Parathyroid adenoma (tissue), 2 donors: ENCODE measurements around the gene LXN.

Source experiments
- H2AFZ ChIP-seq: fragments of 300-600 bp; sonication (generic); one replicate; pipeline ENCODE4 v1.7.0; 2017; ENCODE audit warnings: antibody characterized with exemption, mild to moderate bottlenecking
- H3K27ac ChIP-seq: fragments of 300-600 bp; sonication (generic); one replicate; pipeline ENCODE4 v1.7.0; 2017
- H3K27me3 ChIP-seq: fragments of 300-600 bp; sonication (generic); one replicate; pipeline ENCODE4 v1.7.0; 2017; ENCODE audit warnings: low read length; ENCODE audit not compliant: control insufficient read depth, insufficient read depth
- H3K36me3 ChIP-seq: fragments of 300-600 bp; sonication (generic); one replicate; pipeline ENCODE4 v1.7.0; 2017; ENCODE audit warnings: low read length; ENCODE audit not compliant: control insufficient read depth, insufficient read depth
- H3K4me1 ChIP-seq: fragments of 300-600 bp; sonication (generic); one replicate; pipeline ENCODE4 v1.7.0; 2017; ENCODE audit warnings: control low read depth
- H3K4me2 ChIP-seq: fragments of 300-600 bp; sonication (generic); one replicate; pipeline ENCODE4 v1.7.0; 2017; ENCODE audit warnings: low read length
- H3K4me3 ChIP-seq: fragments of 300-600 bp; sonication (generic); one replicate; pipeline ENCODE4 v1.7.0; 2017; ENCODE audit warnings: low read depth, low read length
- H3K79me2 ChIP-seq: fragments of 300-600 bp; sonication (generic); one replicate; pipeline ENCODE4 v1.7.0; 2017; ENCODE audit warnings: control low read depth
- H3K9ac ChIP-seq: fragments of 300-600 bp; sonication (generic); one replicate; pipeline ENCODE4 v1.7.0; 2017; ENCODE audit warnings: mild to moderate bottlenecking
- H3K9me3 ChIP-seq: fragments of 300-600 bp; sonication (generic); one replicate; pipeline ENCODE4 v1.7.0; 2017; ENCODE audit warnings: low read length; ENCODE audit not compliant: control insufficient read depth
- TF ChIP-seq, protein P1 (sequence below): fragments of 300-600 bp; sonication (generic); IDR thresholded peaks from one replicate; pipeline ENCODE4 v1.7.0; 2017; ENCODE audit warnings: antibody characterized with exemption, mild to moderate bottlenecking
- donor health status: primary hyperparathyroidism.

LXN gene

GRCh38 chr3:158685159-158685558 is 12.7 kb upstream of the LXN start:
- Histone ChIP-seq H3K27me3 (no peaks in the 10 kb centered on the region), H3K9me3 (no peaks in the 10 kb centered on the region), H3K4me3 (no peak overlapping the region), H3K27ac (no peak overlapping the region), H3K9ac (no peak overlapping the region), H3K36me3 (no peaks in the 10 kb centered on the region), H3K4me2 (no peak overlapping the region), H3K79me2 (peaks cover 2% of the 10 kb centered on the region), H3K4me1 (no peaks in the 10 kb centered on the region), H2AFZ (no peak overlapping the region)
- TF ChIP-seq, protein P1, sequence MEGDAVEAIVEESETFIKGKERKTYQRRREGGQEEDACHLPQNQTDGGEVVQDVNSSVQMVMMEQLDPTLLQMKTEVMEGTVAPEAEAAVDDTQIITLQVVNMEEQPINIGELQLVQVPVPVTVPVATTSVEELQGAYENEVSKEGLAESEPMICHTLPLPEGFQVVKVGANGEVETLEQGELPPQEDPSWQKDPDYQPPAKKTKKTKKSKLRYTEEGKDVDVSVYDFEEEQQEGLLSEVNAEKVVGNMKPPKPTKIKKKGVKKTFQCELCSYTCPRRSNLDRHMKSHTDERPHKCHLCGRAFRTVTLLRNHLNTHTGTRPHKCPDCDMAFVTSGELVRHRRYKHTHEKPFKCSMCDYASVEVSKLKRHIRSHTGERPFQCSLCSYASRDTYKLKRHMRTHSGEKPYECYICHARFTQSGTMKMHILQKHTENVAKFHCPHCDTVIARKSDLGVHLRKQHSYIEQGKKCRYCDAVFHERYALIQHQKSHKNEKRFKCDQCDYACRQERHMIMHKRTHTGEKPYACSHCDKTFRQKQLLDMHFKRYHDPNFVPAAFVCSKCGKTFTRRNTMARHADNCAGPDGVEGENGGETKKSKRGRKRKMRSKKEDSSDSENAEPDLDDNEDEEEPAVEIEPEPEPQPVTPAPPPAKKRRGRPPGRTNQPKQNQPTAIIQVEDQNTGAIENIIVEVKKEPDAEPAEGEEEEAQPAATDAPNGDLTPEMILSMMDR: no peak

DNA sequence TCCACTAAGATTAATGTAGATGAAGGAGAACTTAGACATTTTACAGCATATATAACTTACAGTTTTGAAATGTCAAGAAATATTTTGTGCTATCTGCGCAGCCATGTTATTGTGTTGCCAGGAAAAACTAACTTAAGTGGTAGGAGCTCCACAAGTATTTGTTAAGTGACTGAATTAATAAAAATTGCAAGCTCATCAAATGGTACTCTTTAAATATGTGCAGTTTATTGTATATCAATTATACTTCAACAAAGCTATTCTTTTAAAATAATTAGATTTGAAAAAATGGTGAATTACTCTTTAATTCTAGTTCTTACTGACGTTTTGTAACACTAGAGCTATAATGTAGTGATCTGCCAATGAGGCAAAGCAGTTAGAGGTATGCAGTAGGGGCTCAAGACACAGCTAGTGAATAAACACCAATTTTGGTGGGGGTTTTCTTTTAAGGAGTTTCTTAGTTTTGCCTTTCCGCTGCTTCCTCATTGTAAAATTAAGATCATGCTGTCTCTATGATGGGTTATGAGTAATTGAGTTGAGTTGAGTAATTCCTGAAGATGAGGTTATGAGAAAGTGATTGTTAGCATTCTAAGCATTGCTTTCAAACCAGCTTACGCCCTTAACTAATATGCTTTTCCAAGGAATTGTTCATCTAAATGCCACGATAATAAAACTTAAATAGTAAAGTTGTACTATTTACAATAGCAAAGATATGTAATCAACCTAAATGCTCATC is 10.9 kb upstream of the LXN start:
- H3K4me1 ChIP-seq: no peaks in the 10 kb centered on the region
- H3K4me3 ChIP-seq: no peak overlapping the region
- H3K4me2 ChIP-seq: no peak overlapping the region
- H3K27me3 ChIP-seq: no peaks in the 10 kb centered on the region
- H2AFZ ChIP-seq: no peak overlapping the region
- H3K27ac ChIP-seq: no peak overlapping the region
- H3K36me3 ChIP-seq: no peaks in the 10 kb centered on the region
- H3K79me2 ChIP-seq: peaks cover 2% of the 10 kb centered on the region
- H3K9me3 ChIP-seq: no peaks in the 10 kb centered on the region
- TF ChIP-seq, protein P1: no peak
- H3K9ac ChIP-seq: no peak overlapping the region

DNA sequence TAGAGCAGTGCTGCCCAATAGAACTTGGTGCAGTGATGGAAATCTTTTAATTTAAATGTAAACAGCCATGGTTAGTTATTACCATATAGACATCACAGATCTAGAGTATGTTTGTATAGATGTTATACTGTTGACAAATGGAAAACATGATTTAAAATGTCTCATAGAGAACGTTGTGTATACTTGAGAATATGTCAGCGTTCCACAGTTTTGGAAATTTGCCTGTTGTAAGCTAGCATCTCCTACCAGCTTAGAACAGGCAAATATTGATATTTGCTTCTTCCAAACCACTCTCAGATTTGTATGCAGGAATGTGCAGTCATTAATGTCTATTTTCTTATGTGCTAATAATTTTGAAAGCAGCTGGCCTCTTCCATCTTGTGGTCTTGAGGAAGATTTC is 8.4 kb upstream of the LXN start:
- Histone ChIP-seq H3K79me2 (no peaks in the 10 kb centered on the region), H3K4me3 (no peak overlapping the region), H3K4me1 (no peaks in the 10 kb centered on the region), H3K9me3 (no peaks in the 10 kb centered on the region), H3K27ac (no peak overlapping the region), H3K9ac (no peak overlapping the region), H3K4me2 (no peak overlapping the region), H3K36me3 (no peaks in the 10 kb centered on the region), H3K27me3 (no peaks in the 10 kb centered on the region), H2AFZ (no peak overlapping the region)
- TF ChIP-seq, protein P1: no peak

- TF ChIP-seq, protein P1: no peak
- Histone ChIP-seq H3K9ac (no peak overlapping the region), H3K36me3 (no peaks in the 10 kb centered on the region), H3K9me3 (no peaks in the 10 kb centered on the region), H3K27me3 (no peaks in the 10 kb centered on the region), H3K27ac (no peak overlapping the region), H2AFZ (no peak overlapping the region), H3K4me2 (no peak overlapping the region), H3K79me2 (no peaks in the 10 kb centered on the region), H3K4me1 (no peaks in the 10 kb centered on the region), H3K4me3 (no peak overlapping the region)
Measured at GRCh38 chr3:158679547-158680000, 7.1 kb upstream of the LXN start.

- no peaks in the 10 kb centered on the region for H3K36me3 ChIP-seq
- no peak overlapping the region for H3K4me3 ChIP-seq
- H3K27ac ChIP-seq: no peak overlapping the region
- no peak overlapping the region for H3K9ac ChIP-seq
- H3K27me3 ChIP-seq: no peaks in the 10 kb centered on the region
- H2AFZ ChIP-seq: no peak overlapping the region
- no peaks in the 10 kb centered on the region for H3K4me1 ChIP-seq
- no peak overlapping the region for H3K4me2 ChIP-seq
- H3K9me3 ChIP-seq: no peaks in the 10 kb centered on the region
- TF ChIP-seq, protein P1: no peak
- H3K79me2 ChIP-seq: no peaks in the 10 kb centered on the region
Measured at GRCh38 chr3:158678687-158679086, 6.2 kb upstream of the LXN start.
